Right lobe of liver (tissue), 4 donors: ENCODE data around the gene VMP1.

Experiments
- POLR2A ChIP-seq: fragments of 450-650 bp; IDR thresholded peaks from one replicate; pipeline ENCODE4 v1.6.1; 2017; ENCODE audit warnings: antibody characterized with exemption, mild to moderate bottlenecking
- TF ChIP-seq, protein P1 (sequence below), 4 donors: fragments of 200-600 bp in 3 of 4; fragments of 450-650 bp in 1 of 4; IDR thresholded peaks; one replicate each; pipeline versions ENCODE4 v1.5.1 to v1.8.0; 2016 to 2022; ENCODE audit warnings: antibody characterized with exemption in 4 of 4, mild to moderate bottlenecking in 2 of 4
- donor health status: DM: no; HTN: no; CAD: no.
- donor health status: DM: no; HTN: no; CAD: no.
- donor health status: DM: no; HTN: yes; CAD: no.

DNA sequence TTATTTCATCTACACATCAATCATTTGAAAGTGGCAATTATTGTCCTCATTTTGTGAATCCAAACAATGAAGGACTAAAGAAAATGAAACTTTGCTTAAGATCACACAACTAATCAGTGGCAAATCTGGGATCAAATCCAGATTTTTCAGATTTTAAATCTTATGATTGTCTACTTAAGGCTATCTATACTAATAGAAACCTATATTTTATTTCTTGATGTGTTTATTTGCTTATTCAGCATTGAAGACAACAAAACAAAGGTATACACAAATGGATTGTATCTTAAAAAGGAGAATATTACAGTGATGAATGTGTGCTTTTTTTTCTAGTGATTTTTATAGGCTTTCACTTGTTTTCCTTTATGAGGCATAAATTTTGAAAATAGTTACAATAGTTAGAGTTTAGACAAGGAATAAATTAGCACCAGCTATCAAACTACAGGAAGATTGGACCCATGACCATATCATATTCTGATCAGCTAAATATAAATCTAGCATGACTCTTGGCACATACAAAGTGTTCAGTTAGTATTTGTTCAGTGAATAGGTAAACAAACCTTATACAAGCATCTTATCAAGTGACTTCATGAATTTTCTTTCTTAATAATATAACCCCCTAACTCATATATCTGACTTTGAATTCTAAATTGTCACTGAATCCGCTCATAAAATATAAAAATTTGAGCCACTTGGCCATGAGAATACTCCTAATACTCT lies 20.5 kb downstream of the VMP1 start:
- no peak for TF ChIP-seq POLR2A
- TF ChIP-seq, protein P1, sequence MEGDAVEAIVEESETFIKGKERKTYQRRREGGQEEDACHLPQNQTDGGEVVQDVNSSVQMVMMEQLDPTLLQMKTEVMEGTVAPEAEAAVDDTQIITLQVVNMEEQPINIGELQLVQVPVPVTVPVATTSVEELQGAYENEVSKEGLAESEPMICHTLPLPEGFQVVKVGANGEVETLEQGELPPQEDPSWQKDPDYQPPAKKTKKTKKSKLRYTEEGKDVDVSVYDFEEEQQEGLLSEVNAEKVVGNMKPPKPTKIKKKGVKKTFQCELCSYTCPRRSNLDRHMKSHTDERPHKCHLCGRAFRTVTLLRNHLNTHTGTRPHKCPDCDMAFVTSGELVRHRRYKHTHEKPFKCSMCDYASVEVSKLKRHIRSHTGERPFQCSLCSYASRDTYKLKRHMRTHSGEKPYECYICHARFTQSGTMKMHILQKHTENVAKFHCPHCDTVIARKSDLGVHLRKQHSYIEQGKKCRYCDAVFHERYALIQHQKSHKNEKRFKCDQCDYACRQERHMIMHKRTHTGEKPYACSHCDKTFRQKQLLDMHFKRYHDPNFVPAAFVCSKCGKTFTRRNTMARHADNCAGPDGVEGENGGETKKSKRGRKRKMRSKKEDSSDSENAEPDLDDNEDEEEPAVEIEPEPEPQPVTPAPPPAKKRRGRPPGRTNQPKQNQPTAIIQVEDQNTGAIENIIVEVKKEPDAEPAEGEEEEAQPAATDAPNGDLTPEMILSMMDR (IDR thresholded peaks at IDR 0.05): no peak
